GM10248 (cell line): ENCODE measurements around the gene ADORA3.

Source experiments
- CTCF ChIA-PET: fragments of 300-600 bp; sonication (Branson Sonifier 250); formaldehyde crosslinking; extraction: SDS; loops from one replicate; lab custom pipeline; 2021; ENCODE audit warnings: antibody characterized with exemption; lab: Yijun Ruan, JAX
- POLR2A ChIA-PET: fragments of 350-650 bp; sonication (Branson Sonifier 250); formaldehyde crosslinking; extraction: SDS; loops from one replicate; lab custom pipeline; 2020; ENCODE audit warnings: antibody characterized with exemption; lab: Yijun Ruan, JAX
- DNase-seq: peaks from one replicate; pipeline ENCODE4 v3.0.0; 2012; ENCODE audit errors: extremely low spot score
- TF ChIP-seq, protein P1 (sequence below): IDR thresholded peaks from 2 replicates; pipeline ENCODE4 v1.5.1; 2012; ENCODE audit warnings: mild to moderate bottlenecking, low read depth; ENCODE audit errors: extremely low read depth, missing control alignments, control extremely low read depth

Gene ADORA3

DNA sequence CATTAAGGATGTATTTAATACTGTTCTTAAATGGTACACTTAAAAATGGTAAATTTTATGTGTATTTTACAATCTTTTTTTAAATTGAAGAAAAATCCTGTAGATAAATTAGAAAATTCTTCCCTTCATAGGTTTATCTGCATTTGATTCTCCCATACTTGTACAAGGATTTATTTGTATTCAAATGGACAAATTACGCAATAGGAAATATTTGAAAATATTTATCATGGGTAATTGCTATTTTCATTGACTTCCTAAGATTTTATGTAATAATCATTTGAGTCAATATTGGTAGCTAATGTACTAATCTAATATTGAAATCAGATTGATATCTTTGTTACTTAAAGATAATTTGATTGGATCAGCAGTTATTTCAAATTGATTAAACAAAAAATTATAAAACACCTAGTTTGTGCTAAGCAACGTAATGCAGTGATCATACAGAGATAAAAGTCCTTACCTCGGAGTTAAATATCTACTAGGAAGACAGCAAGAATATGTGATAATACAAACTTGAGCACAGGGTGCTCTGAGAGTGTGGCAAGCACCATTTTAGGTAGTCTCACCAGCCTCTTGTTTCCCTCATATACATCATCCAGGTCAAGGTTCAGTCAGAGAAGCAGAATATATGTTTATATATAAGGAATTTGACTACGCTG, 40.9 kb downstream of the ADORA3 start:
- ChIA-PET CTCF (interaction anchor here (1.0 to 2.8 kb wide), 5 partner anchors 20 to 307 kb away, joined by 3 to 11 read pairs (median 4); no protein-coding TSS in a partner anchor), POLR2A (no interaction called here)
- TF ChIP-seq, protein P1, sequence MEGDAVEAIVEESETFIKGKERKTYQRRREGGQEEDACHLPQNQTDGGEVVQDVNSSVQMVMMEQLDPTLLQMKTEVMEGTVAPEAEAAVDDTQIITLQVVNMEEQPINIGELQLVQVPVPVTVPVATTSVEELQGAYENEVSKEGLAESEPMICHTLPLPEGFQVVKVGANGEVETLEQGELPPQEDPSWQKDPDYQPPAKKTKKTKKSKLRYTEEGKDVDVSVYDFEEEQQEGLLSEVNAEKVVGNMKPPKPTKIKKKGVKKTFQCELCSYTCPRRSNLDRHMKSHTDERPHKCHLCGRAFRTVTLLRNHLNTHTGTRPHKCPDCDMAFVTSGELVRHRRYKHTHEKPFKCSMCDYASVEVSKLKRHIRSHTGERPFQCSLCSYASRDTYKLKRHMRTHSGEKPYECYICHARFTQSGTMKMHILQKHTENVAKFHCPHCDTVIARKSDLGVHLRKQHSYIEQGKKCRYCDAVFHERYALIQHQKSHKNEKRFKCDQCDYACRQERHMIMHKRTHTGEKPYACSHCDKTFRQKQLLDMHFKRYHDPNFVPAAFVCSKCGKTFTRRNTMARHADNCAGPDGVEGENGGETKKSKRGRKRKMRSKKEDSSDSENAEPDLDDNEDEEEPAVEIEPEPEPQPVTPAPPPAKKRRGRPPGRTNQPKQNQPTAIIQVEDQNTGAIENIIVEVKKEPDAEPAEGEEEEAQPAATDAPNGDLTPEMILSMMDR, result no peak
- no peak for DNase-seq

DNA sequence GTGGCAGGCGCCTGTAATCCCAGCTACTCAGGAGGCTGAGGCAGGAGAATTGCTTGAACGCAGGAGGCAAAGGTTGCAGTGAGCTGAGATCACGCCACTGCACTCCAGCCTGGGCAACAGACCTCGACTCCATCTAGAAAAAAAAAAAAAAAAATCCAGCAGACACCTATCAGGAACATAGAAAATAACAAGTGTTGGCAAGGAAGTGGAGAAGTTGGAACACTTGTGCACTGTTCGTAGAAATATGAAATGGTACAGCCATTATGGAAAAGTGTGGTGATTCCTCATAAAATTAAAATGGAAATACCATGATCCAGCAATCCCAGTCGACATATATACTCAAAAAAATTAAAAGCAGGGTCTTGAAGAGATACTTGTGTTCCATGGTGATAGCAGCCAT, 41.7 kb downstream of the ADORA3 start:
- DNase-seq, result no peak
- TF ChIP-seq, protein P1, result no peak
- CTCF ChIA-PET, result interaction anchor here (1.0 to 2.8 kb wide), 5 partner anchors 21 to 308 kb away, joined by 3 to 11 read pairs (median 4); no protein-coding TSS in a partner anchor
- POLR2A ChIA-PET, result interaction anchor here (0.7 kb wide), 1 partner anchor 217 kb away, joined by 5 read pairs; no protein-coding TSS in a partner anchor

DNA sequence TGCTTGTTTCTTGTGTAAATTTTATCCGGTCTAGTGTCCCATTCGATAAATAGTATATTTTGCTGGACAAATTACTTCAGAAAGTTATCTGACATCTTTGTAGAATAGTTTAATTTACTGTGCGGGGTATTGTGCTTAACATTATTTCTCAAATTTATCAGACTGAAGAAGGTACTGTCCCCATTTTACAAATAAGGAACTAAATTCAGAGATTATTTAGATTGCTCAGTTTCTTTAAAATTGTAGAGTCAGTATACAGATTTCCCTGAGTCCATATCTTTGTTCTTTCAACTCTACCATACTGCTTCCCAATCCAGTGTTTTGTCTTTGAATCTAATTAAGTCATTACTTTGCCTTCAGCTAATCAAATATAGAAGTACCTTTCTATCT, 47.8 kb downstream of the ADORA3 start:
- no peak for DNase-seq
- ChIA-PET CTCF (no interaction called here), POLR2A (no interaction called here)
- TF ChIP-seq, protein P1, result no peak

DNA sequence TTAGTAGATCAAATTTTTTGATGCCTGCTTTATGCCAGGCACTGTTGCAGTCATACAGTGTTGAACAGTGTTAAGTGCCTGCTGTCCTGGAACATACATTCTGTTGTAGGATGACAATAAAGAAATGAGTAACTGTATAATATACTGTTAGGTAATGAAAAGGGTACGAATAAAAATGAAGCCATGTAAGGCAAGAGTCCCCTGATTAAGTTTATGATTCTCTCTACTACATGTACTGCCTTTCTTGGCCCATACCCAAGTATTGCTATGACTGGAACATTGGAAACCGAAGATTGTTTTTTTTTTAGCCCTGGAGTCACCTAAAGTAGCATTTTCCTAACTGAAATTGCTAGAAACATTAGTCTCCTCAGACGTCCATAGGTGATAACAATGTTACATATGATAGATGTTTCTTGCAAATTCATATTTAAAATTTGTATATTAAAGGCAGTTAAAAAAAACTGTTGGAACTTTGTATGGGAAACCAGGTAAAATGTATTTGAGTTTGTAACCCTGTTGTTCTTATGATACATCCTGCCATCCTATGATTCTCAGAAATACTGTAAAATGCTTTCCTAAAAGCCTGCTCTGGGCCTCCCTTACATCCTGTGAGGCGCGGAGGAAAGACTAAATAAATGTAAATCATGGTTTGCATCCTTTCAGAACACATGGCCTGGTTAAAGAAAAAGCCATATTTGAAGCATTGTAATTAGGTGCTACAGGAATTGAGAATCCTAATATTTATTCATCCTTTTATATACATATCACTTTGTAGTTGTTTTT, 48.4 kb downstream of the ADORA3 start:
- TF ChIP-seq, protein P1, result no peak
- ChIA-PET CTCF (interaction anchor here (1.1 kb wide), 1 partner anchor 315 kb away, joined by 3 read pairs; the partner anchor contains the start of genes CEPT1 and DRAM2), POLR2A (no interaction called here)
- peak; percentile 26 for DNase-seq

DNA sequence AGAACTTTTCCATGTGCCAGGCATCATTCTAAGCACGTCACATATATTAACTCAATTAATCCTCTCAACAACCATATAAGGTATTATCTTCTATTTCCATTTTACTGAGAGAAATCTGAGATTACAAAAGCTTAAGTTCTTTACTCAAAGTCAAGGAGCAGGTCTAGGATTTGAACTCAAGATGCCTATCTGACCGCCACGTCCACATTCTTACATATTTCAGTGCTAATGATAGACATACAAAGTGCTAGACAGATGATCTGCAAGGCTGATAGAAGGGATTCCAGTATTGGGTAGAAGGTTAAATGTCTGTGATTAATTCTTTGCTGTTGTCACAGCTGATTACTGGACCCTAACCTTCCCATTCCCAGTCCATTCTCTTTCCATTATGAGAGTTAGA, 49.7 kb downstream of the ADORA3 start:
- ChIA-PET CTCF (interaction anchor here (0.9 to 2.4 kb wide), 6 partner anchors 18 to 314 kb away, joined by 3 to 7 read pairs (median 3); partner anchors contain the start of genes CEPT1 and DRAM2), POLR2A (interaction anchor here (1.1 kb wide), 1 partner anchor 285 kb away, joined by 3 read pairs; the partner anchor contains the start of gene INKA2)
- TF ChIP-seq, protein P1, result no peak
- no peak for DNase-seq

DNA sequence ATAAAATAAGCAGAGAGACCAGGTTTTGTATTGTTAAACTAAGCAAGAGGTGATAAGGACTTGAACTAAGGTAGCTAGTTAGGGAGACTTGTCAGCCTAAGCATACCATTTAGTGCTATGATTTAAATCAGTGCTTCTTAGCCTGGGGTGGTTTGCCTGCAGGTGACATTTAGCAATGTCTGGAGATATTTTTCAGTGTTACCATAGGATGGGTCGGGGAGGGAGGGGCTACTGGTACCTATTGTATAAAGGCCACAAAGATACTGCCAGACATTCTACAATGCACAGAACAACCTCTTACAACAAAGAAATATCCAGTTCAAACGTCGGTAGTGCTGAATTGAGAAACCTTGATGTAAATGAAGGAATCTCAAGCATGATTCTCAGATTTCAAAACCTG, 50.9 kb downstream of the ADORA3 start:
- no peak for DNase-seq
- TF ChIP-seq, protein P1, result no peak
- ChIA-PET POLR2A (interaction anchor here (1.1 kb wide), 1 partner anchor 287 kb away, joined by 3 read pairs; the partner anchor contains the start of gene INKA2), CTCF (interaction anchor here (1.2 to 2.4 kb wide), 5 partner anchors 15 to 295 kb away, joined by 4 to 7 read pairs (median 6); no protein-coding TSS in a partner anchor)
